ENCODE data around the gene KCNMA1. TPM values are rescaled to one million over a fixed set of nuclear protein-coding genes. Genes with fewer than 3 reads are reported as not detected.

Gene KCNMA1
- total and polyA plus RNA-seq, 10 of the 15 experiments (the other 5 are each of a cell fraction or from before 2014, with no cell fraction given), result 8.5 to 77.0 (median 21.3) TPM

- FAIRE-seq (no peak), DNase-seq (ENCODE audit: low read depth, low spot score) (no peak), ATAC-seq (peak; percentile 75)
- 0 out of 2 replicates have a peak, but pooled peaks cover 5% of the 10 kb centered on the region for H3K4me1 ChIP-seq (ENCODE audit: control insufficient read depth, insufficient read depth, low read length)
- POLR2A ChIA-PET, result interaction anchor here (0.5 to 3.6 kb wide), 2 partner anchors 12 to 176 kb away, joined by 4 to 13 read pairs; no protein-coding TSS in a partner anchor
- CTCF ChIA-PET, result interaction anchor here (1.1 to 3.9 kb wide), 4 partner anchors 8 to 17 kb away, joined by 3 to 20 read pairs (median 13); no protein-coding TSS in a partner anchor
- no peaks in the 10 kb centered on the region for H3K27me3 ChIP-seq (replicated peaks in 1 of 2; ENCODE audit: control insufficient read depth in 2 of 2, insufficient read depth in 2 of 2, low read length in 1 of 2)
- no peak overlapping the region for H2AFZ ChIP-seq (ENCODE audit: control insufficient read depth, low read depth, low read length)
- H3K79me2 ChIP-seq (ENCODE audit: control insufficient read depth, insufficient read depth, low read length), result no peaks in the 10 kb centered on the region
- SMC1A ChIA-PET (ENCODE audit: uncharacterized antibody, unreplicated experiment), result interaction anchor here (1.1 to 4.0 kb wide), 7 partner anchors 8 to 450 kb away, joined by 3 to 31 read pairs (median 4); no protein-coding TSS in a partner anchor
- 34% methylated on average over 3 of the region's 3 CpGs for WGBS (ENCODE audit: insufficient coverage, insufficient replicate concordance, low lambda C conversion rate, missing lambda C conversion rate)
- no peaks in the 10 kb centered on the region for H4K20me1 ChIP-seq (ENCODE audit: control insufficient read depth, insufficient read depth)
- no peak overlapping the region for H3K4me3 ChIP-seq
- intact Hi-C loops (cut with micrococcal nuclease; ENCODE audit: unreplicated experiment) (no loop called here), in situ Hi-C loops (cut with MboI) (no loop called here)
- H3K27ac ChIP-seq (ENCODE audit: control insufficient read depth, insufficient read depth), result no peak overlapping the region
- TF ChIP-seq IKZF1 (conservative IDR thresholded peaks at IDR 0.05) (peak; percentile 44), EED (IDR thresholded peaks at IDR 0.05; ENCODE audit: low read depth) (no peak), IKZF2 (IDR thresholded peaks at IDR 0.05) (peak; percentile 28 to 67; a peak in 3 of 4 replicates), ZNF687 (IDR thresholded peaks at IDR 0.05) (peak; percentile 56; the same call in 1 of the 2 replicates), BHLHE40 (IDR thresholded peaks at IDR 0.05; ENCODE audit: borderline replicate concordance in 1 of 2, low read depth in 2 of 2, low read length in 1 of 2) (peak; percentile 29 to 49; a peak in 1 of 4 replicates)
- peaks cover 0 to 1% of the 10 kb centered on the region in 2 experiments; a peak in 2 of 4 replicates for H3K36me3 ChIP-seq (ENCODE audit: control insufficient read depth in 2 of 2, insufficient read depth in 2 of 2, low read length in 1 of 2)
- RAD21 ChIA-PET (ENCODE audit: unreplicated experiment), result interaction anchor here (1.2 kb wide), 1 partner anchor 87 kb away, joined by 3 read pairs; no protein-coding TSS in a partner anchor
- no TSS peak for BruUV-seq (replicated peaks)
- H3K9me3 ChIP-seq (replicated peaks; ENCODE audit: control insufficient read depth, insufficient read depth, low read length), result no peaks in the 10 kb centered on the region; the same call in 2 of the 3 replicates
- H3K9ac ChIP-seq (ENCODE audit: control insufficient read depth, insufficient read depth, low read length), result no peak overlapping the region
- no peak overlapping the region for H3K4me2 ChIP-seq (ENCODE audit: control insufficient read depth, insufficient read depth)
Measured at GRCh38 chr10:77625379-77625778, 12.2 kb downstream of the KCNMA1 start.
